Neural progenitor cell (in vitro differentiated cells): ENCODE data around the gene UGT2B17. TPM values are rescaled to one million over a fixed set of nuclear protein-coding genes. Genes with fewer than 3 reads are reported as not detected.
"Not testable (repeated sequence)": the region's sequence is repeated elsewhere in the genome, so short reads cannot be mapped to it uniquely, and the experiment has no call there.

ENCODE experiments used
- DNase-seq: peaks from one replicate; pipeline ENCODE4 v3.0.0-alpha.2; 2016; ENCODE audit warnings: low spot score
- H2AFZ ChIP-seq: fragments of 200-600 bp; sonication (generic); replicated peaks from 2 replicates; pipeline ENCODE4 v1.6.1; 2016; ENCODE audit warnings: antibody characterized with exemption
- H3F3A ChIP-seq: fragments of 200-600 bp; sonication (generic); 2 replicates; pipeline ENCODE4 v1.6.1; 2016; ENCODE audit warnings: antibody characterized with exemption, low read depth
- H3K27ac ChIP-seq: fragments of 200-600 bp; sonication (generic); 2 replicates; pipeline ENCODE4 v1.5.1; 2016; ENCODE audit warnings: mild to moderate bottlenecking
- H3K27me3 ChIP-seq: fragments of 200-600 bp; sonication (generic); 2 replicates; pipeline ENCODE4 v1.6.1; 2016; ENCODE audit warnings: mild to moderate bottlenecking, moderate library complexity
- H3K36me3 ChIP-seq: fragments of 200-600 bp; sonication (generic); 2 replicates; pipeline ENCODE4 v1.5.1; 2016
- H3K4me1 ChIP-seq: fragments of 200-600 bp; sonication (generic); 2 replicates; pipeline ENCODE4 v1.6.1; 2016; ENCODE audit warnings: mixed run types
- H3K4me2 ChIP-seq: fragments of 200-600 bp; sonication (generic); 2 replicates; pipeline ENCODE4 v1.6.1; 2016
- H3K4me3 ChIP-seq: fragments of 200-600 bp; sonication (generic); 2 replicates; pipeline ENCODE4 v1.5.1; 2016
- H3K79me2 ChIP-seq: fragments of 200-600 bp; sonication (generic); 2 replicates; pipeline ENCODE4 v1.6.1; 2016; ENCODE audit warnings: low read depth
- H3K9ac ChIP-seq: fragments of 200-600 bp; sonication (generic); 2 replicates; pipeline ENCODE4 v1.6.1; 2016
- H3K9me3 ChIP-seq: fragments of 200-600 bp; sonication (generic); 2 replicates; pipeline ENCODE4 v1.5.1; 2016; ENCODE audit warnings: low read depth
- H4K20me1 ChIP-seq: fragments of 200-600 bp; sonication (generic); 2 replicates; pipeline ENCODE4 v1.6.1; 2016; ENCODE audit warnings: low read depth
- H3K27ac Mint-ChIP-seq: 3 replicates; pipeline ENCODE4 v1.8.0; 2021; ENCODE audit warnings: mixed read lengths
- H3K27me3 Mint-ChIP-seq: 2 replicates; pipeline ENCODE4 v1.8.0; 2022; ENCODE audit warnings: low read depth, mild to moderate bottlenecking, inconsistent platforms, moderate library complexity, mixed read lengths; ENCODE audit not compliant: insufficient read depth
- H3K36me3 Mint-ChIP-seq: 3 replicates; pipeline ENCODE4 v1.8.0; 2021; ENCODE audit warnings: mixed read lengths
- H3K4me1 Mint-ChIP-seq: 3 replicates; pipeline ENCODE4 v1.8.0; 2021; ENCODE audit warnings: mixed read lengths
- H3K4me3 Mint-ChIP-seq: 3 replicates; pipeline ENCODE4 v1.8.0; 2021; ENCODE audit warnings: mild to moderate bottlenecking, moderate library complexity, mixed read lengths
- H3K9me3 Mint-ChIP-seq: 3 replicates; pipeline ENCODE4 v1.8.0; 2020; ENCODE audit warnings: mixed read lengths
- total RNA-seq: library from RNA; depleted of rRNA; stranded (reverse); fragments of >200 nt; gene quantifications from 2 replicates; pipeline ENCODE4 v1.2.3, GENCODE V29; 2015; ENCODE audit warnings: low replicate concordance

Gene UGT2B17
- total RNA-seq, 1 donor from 2014 or later, result not detected

DNA sequence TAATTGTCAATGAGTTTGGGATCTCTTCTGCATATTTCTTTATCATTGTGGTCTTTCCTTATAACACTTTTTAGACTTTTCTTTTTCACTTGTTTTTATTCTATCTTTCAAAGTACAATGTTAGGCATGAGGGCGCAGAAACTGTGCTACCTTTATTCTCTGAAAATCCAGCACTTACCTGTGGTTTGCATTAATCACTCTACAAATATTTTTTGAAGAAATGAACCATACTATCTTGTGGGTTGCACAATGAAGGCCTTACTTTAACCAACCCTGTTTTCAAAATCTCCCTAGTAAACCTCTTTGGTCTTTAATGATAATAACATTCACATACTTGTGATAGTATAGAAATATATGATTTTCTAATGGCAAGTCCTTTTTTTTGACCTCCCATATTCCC lies 11.0 kb downstream of the UGT2B17 start:
- not testable (repeated sequence) for H2AFZ ChIP-seq, H3K9me3 Mint-ChIP-seq, H3K36me3 Mint-ChIP-seq, H3K27ac Mint-ChIP-seq, DNase-seq, H3F3A ChIP-seq, H3K4me1 Mint-ChIP-seq, H3K9ac ChIP-seq, H3K79me2 ChIP-seq, H3K36me3 ChIP-seq, H3K4me2 ChIP-seq, H3K27me3 Mint-ChIP-seq, H3K4me3 ChIP-seq, H3K27me3 ChIP-seq, H3K27ac ChIP-seq, H3K4me1 ChIP-seq, H4K20me1 ChIP-seq, H3K4me3 Mint-ChIP-seq, H3K9me3 ChIP-seq

DNA sequence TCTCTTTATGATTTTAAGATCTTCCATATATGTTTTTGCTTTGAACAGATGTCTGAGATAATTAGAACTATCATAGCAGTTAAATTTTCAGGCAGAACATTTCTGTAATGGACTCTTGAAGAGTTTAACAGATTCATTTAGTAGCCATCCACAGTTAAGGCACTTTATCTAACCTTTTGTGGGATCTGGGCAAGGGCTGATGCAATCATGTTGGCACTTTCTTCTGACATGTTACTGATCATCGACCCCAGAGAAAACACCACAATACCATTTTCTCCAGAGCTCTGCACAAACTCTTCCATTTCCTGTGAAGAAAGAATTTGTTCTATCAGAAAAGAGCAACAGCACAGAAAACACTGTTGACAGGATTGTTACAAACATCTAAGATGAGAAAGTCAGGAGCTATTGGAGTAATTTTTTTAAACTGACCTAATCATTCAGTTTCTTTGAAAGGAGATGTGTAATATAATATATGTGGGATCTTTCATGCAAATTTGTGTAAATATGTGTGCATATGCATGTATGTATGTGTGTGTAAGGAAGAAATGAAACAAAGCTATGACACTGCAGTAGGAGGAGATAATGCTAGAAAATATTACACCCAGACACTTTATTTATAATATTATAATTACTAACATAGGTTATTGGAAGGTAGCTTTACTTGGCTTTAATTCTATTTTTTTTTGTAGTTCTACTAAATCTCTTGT lies 15.6 kb downstream of the UGT2B17 start:
- H3K4me2 ChIP-seq, H3K27ac Mint-ChIP-seq, H3K4me1 Mint-ChIP-seq, H3K27ac ChIP-seq, H3K9me3 ChIP-seq, H2AFZ ChIP-seq, DNase-seq, H3K4me3 Mint-ChIP-seq, H3F3A ChIP-seq, H3K79me2 ChIP-seq, H3K36me3 Mint-ChIP-seq, H3K4me1 ChIP-seq, H3K4me3 ChIP-seq, H3K36me3 ChIP-seq, H3K27me3 ChIP-seq, H3K9ac ChIP-seq, H3K9me3 Mint-ChIP-seq, H3K27me3 Mint-ChIP-seq, H4K20me1 ChIP-seq: not testable (repeated sequence)

GRCh38 chr4:68553830-68554229 lies 22.3 kb downstream of the UGT2B17 start:
- H3K4me2 ChIP-seq, H3K9me3 ChIP-seq, H3K9me3 Mint-ChIP-seq, H3F3A ChIP-seq, H3K9ac ChIP-seq, DNase-seq, H2AFZ ChIP-seq, H3K4me3 Mint-ChIP-seq, H3K27ac Mint-ChIP-seq, H4K20me1 ChIP-seq, H3K27me3 Mint-ChIP-seq, H3K27me3 ChIP-seq, H3K36me3 Mint-ChIP-seq, H3K36me3 ChIP-seq, H3K27ac ChIP-seq, H3K79me2 ChIP-seq, H3K4me3 ChIP-seq, H3K4me1 ChIP-seq, H3K4me1 Mint-ChIP-seq: not testable (repeated sequence)

- H3K9me3 ChIP-seq, H2AFZ ChIP-seq, H3K27me3 ChIP-seq, H3K4me1 Mint-ChIP-seq, H3K4me2 ChIP-seq, H3K27ac ChIP-seq, DNase-seq, H3K27me3 Mint-ChIP-seq, H3K9ac ChIP-seq, H3K36me3 Mint-ChIP-seq, H3K9me3 Mint-ChIP-seq, H3K4me3 ChIP-seq, H3K36me3 ChIP-seq, H3K4me3 Mint-ChIP-seq, H3K79me2 ChIP-seq, H3F3A ChIP-seq, H3K4me1 ChIP-seq, H4K20me1 ChIP-seq, H3K27ac Mint-ChIP-seq: not testable (repeated sequence)
Observed at GRCh38 chr4:68552818-68553811, 23.0 kb downstream of the UGT2B17 start.

DNA sequence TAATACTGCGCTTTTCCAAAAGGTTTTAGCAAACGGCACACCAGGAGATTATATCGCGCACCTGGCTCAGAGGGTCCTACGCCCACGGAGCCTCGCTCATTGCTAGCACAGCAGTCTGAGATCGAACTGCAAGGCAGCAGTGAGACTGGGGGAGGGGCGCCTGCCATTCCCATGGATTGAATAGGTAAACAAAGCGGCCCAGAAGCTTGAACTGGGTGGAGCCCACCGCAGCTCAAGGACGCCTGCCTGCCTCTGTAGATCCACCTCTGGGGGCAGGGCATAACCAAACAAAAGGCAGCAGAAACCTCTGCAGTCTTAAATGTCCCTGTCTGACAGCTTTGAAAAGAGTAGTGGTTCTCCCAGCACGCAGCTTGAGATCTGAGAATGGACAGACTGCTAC lies 33.4 kb downstream of the UGT2B17 start:
- H3K4me1 Mint-ChIP-seq, DNase-seq, H3F3A ChIP-seq, H3K79me2 ChIP-seq, H4K20me1 ChIP-seq, H3K4me2 ChIP-seq, H3K36me3 ChIP-seq, H3K27me3 Mint-ChIP-seq, H3K27ac ChIP-seq, H3K9ac ChIP-seq, H2AFZ ChIP-seq, H3K4me3 Mint-ChIP-seq, H3K27me3 ChIP-seq, H3K4me1 ChIP-seq, H3K9me3 ChIP-seq, H3K36me3 Mint-ChIP-seq, H3K9me3 Mint-ChIP-seq, H3K4me3 ChIP-seq, H3K27ac Mint-ChIP-seq: not testable (repeated sequence)
